GM18870 (cell line): ENCODE results near the gene ZNF532.
"Not testable (repeated sequence)": the region's sequence is repeated elsewhere in the genome, so short reads cannot be mapped to it uniquely, and the experiment has no call there.

Experiments
- ATAC-seq: cut with Tn5 transposase; IDR thresholded peaks from one replicate; pipeline ENCODE4 v1.9.1; 2021; ENCODE audit warnings: moderate library complexity; ENCODE audit not compliant: unreplicated experiment

Gene ZNF532

DNA sequence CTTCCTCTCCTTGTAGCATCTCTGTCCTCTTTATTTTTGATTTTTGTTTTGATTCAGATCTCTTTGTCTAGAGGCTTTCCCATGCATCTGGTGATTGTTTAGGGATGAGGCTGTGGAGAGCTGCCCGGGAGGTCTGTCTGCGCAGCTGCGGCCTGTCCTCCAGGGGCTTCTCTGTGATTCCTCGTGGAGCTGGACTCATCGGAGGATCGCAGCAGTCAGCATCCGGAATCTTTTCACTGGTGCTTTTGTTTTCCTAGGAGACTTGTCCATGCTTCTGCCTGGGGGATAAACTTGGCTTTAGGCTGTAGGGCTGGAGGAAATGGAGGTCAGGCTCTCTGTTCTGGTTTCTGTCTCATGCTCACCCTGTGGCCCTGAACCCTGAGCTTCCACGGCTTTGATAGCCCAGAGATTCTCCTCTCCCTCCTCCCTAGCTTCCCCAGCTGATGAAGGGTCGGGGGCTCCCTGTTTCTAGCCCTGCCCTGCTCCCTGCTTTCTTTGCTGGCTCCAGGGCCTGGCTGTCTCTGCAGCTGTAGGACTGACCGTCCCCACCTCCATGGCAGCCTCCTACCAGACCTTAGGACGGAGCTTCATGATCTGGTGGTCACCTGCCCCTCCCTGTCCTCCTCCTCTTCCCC is 35.5 kb downstream of the ZNF532 start:
- ATAC-seq: no peak

DNA sequence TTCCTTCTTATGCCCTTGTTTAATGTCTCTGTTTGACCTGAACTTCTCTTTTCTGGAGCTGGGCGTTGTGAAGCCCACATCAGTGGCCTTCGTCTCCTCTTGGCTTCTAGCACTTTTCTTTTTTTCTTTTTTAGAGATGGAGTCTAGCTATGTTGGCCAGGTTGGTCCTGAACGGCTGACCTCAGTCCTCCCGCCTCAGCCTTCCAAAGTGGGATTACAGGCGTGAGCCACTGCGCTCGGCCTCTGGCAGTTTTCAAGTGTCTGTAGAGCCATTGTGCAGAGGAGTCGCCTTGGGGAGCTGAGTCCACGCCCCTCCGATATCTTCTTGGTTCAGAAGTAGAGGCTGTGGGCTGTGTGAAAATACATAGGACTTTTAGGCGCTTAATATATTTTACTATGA is 36.5 kb downstream of the ZNF532 start:
- ATAC-seq: no peak

DNA sequence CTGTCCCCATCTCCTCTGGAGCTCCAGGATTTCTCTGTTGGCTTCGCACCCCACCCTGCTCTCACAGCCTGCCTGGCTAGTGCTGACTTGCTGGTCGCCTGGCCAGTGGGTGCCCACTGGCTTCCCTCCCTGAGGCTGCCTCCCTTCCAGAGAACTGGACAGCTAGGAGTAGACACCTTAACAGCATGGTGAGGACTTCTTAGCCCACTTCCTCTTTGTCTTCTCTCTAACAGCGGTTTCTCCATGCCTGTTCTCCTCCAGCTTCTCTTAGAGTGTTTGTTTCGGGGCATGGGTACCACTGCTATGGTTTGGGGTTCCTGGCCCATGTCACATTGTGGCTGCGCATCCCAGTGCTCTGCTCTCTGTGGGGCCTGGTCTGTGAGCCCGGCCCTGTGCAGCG is 37.1 kb downstream of the ZNF532 start:
- ATAC-seq: no peak

DNA sequence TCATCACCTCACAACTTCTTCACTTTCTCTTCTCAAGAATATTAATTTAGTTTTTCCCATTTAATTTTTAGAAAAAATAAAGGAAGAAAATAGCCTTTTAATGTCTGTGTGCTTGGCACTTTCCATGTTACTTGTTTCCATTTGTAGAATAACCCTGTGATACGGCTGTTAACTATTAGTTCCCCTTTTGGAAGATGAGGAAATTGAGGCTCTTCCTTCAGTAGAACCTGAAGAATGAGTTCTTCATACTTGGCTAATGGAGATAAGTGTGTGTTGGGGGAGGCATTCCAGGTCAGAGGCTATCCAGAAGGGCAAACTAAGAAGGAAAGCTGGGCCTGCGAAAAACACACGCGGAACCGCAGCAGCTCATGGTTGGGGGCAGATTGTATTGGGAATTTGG is 38.3 kb downstream of the ZNF532 start:
- no peak for ATAC-seq

DNA sequence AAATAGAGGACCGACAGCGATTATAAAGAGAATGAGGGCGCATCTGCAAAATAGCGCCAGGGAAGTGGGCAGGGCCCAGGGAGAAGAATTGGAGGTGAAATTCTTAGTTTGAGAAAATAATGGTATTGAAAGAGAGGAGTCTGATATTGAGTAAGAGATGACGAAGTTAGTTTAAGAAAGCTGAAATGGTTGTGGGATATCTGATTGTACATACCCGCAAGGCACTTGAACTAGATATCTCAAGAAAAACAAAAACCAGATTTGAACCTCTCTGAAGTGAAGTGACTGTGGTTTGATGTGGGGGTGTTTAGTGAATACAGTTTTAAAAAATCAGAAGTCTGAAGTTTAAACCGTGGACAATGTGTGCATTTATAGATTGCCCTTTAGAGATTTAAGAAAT is 38.9 kb downstream of the ZNF532 start:
- no peak for ATAC-seq

DNA sequence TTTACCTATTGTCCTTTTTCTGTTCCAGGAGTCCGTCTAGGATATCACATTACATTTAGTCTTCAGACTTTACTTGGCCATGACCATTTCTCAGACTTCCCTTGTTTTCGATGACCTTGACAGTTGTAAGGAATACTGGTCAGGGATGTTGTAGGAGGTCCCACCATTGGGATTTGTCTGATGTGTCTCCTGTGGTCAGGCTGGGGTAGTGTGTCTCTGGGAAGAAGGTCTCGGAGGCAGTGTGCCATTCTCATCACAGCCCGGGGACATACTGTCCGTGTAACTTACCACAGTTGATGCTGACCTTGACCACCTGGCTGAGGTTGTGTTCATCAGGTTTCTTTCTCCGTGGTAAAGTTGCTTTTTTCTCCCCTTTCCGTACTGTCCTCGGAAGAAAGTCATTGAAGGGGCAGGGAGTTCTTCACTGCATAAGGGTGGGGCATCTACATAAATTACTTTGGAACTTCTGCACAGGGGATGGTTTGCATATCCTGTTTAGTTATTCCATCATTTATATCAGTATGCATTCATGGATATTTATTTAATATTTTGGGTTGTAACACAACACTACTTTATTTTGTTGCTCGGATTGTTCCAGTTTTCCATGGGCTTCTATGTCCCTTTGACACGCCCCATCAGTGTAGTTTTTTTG is 41.2 kb downstream of the ZNF532 start:
- no peak for ATAC-seq

DNA sequence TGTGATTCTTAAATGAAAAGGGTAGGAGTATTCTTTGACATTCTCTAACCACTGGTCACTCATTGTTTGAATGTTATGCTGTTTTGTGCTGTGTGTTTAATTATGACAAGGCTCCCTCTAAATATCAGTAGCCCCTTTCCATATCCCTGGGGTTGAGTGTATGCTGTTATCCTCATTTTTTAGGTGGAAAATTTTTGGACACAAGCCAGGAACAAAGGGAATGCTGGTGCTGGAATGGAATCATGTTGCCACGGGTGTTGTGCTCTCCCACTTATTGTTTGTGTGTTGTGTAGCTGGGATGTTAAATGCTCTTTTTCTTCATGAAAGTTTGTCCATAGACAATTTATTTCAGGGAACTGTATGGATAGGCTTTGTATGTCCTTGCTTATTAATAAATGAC is 43.3 kb downstream of the ZNF532 start:
- no peak for ATAC-seq

DNA sequence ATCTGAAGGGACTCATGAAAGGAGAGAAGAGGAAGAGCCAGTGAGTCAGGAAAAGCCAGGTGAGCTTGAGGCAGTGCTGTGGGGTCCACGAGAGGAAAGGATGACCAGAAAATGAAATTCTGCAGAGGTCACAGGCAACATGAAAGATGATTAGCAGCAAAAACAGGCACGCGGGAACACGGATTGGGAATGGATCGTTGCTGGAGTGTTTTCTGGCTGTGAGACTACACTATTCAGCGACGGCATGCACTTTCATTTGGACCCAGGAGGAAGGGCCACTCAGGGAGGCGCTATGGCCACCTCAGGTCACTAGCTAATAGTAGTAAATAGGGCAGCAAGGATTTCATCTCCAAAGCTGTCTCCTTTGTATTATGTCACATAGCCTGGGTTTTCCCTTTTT is 44.8 kb downstream of the ZNF532 start:
- no peak for ATAC-seq

DNA sequence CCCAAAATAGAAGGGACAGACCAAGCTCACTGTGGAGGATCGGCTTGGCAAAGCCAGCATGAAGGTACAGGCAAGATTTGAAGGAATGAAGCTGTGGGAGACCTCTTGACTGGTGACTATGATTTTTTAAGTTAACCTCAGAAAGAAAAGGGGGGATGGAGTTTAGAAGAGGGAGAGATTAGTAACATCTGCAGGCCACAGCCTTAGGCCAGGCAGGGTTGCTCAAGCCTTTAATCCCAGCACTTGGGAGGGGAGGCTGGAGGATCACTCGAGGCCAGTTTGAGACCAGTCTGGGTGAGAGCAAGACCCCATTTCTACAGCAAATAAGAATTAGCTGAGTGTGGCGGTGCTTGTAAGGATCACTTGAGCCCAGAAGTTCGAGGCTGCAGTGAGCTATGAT is 46.6 kb downstream of the ZNF532 start:
- no peak for ATAC-seq

DNA sequence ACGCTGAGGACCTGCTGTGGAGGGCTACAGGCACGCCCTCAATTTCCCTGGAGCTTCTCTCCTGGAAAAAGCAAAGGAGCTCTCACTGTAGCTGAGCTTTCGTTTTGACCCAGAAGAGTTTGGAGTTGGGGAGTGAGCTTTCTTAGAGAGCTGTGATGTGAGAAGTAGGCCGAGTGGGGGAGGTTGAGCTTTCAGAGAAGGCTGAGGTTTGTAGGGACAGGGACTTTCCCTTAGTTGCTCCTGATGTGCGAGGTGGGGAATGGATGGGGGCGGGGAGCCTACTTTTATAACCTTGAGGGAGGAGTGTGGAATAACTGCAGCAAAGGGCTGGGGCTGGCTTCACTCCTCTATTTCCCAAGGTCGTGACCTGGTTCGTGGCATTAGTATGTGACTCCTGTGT is 47.1 kb downstream of the ZNF532 start:
- no peak for ATAC-seq

DNA sequence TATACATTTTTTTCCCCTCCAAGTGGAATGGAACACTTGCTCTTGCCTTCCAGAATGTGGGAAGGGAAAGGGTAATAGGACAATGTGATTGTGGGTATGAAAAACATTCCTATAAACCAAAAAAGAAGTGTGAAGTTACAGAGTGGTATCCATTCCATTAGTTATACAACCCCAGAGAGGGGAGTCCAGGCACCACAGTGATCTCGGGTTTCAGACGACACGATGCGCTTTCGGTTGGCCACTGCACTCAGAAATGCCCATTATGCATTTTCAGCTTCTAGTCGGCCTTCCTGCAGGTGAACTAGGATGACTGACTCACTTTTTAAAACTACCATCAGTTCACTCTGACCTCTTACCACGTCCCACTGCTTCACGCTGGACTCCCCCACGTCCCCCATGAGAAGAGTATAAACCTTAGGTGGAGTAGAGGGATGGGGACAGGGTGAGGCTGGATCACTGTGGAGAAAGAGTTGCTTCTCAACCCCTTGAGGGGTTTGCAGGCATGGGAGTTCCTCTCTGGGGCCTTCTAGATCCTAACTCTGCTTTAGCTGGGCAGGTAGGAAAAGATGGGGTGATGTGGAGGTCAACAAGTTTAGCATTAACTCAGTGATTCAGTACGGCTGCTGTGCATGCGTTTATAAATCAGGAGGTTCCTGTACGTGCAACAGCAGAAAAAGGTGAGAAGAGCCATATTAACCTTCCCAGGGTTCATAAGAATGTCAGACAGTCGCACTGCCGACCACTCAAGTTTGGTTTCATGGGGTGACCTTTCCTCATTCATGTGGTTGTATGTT is 50.5 kb downstream of the ZNF532 start:
- no peak for ATAC-seq

DNA sequence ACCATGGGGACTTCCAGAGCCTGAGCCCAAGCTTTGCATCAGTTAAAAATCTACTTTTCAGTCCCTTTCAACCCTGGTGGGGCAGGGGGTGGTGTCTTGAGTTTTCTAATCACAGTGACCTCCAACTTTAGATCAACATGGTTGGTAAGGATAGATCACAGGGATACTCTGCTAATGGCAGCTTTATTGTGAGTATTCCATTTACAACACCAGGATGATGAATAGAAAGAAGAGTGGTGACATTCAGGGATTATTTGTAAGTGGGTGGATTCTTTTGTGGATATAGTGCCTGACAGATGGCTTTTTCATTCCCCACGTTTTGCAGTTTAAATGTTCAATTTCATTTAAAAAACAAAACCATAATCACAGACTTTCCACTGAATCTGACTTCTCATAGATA is 51.3 kb downstream of the ZNF532 start:
- ATAC-seq: no peak

DNA sequence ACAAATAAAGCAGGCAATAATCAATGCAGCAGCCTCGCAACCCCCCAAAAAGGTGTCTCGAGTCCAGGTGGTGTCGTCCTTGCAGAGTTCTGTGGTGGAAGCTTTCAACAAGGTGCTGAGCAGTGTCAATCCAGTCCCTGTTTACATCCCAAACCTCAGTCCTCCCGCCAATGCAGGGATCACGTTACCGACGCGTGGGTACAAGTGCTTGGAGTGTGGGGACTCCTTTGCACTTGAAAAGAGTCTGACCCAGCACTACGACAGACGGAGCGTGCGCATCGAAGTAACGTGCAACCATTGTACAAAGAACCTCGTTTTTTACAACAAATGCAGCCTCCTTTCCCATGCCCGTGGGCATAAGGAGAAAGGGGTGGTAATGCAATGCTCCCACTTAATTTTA is 55.3 kb downstream of the ZNF532 start:
- ATAC-seq: not testable (repeated sequence)

DNA sequence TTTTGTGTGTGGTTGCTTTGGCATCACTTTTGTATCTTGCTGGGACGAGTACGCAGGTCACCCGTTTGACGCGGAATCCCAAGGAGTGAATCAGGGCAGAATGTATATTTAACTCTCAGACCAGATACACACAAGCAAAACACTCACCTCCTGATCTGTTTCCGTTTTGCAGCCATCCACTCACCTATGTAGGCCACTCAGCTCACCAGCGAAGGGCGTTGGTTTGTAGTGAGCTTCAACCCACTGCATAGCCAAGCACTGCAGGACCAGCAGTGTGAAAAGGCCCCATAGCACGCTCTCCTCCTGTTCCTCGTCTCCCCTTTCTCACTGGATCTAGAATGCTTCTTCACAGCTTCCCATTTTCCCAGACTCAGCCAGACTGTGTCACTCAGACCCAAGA is 58.3 kb downstream of the ZNF532 start:
- no peak for ATAC-seq

DNA sequence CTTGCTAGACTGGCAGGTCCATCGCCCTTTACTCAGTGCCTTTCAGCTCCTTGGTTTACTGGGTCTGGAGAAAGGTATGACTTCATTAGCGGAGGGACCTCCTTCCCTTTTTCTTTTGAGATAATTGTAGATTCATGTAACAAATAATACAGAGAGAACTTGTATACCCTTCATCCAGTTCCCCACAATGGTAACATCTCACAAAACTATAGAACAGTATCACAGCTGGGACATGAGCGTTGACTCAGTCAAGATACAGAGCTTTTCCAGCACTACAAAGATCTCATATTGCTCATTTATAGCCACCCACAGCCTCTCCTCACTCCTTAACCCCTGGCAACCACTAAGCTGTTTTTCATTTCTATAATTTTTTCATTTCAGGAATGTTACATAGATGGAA is 59.8 kb downstream of the ZNF532 start:
- ATAC-seq: no peak

DNA sequence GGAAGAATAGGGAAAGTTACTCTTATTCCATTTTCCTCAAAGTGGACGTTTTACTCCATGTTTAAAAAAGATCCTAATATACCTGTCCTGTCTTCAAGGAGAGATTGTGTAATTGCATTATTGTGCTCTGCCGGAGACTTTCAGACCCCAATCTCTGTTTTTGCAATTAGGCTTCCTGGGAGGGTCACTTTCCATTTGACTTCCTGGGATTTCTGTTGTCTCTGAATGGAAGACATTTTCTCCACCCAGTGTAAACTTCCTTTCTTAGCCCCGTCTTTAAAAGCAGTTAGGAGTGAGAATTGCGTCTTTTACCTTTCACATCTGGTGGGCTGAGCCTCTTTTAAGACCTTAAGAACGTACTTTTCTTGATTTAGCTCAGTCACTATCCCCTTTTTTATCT is 63.0 kb downstream of the ZNF532 start:
- no peak for ATAC-seq

DNA sequence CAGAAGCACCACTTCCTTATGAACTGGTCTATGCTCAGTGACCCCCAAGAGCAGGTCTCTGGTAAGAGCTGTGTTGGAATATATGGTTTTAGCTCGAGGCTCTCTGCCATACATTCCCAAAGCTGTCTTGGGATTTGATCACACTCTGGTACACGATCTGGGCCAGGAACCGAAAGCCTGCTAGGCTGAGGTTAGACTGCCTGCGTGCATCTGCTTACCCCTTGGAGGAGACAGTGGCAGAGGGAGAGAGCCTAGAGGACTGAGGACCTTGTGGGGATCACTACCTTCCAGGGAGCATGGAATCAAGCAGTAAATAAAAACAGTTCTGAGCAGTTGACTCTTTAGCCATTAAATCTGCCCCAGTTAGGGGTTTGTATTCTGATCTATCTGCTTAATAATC is 63.7 kb downstream of the ZNF532 start:
- ATAC-seq: no peak

DNA sequence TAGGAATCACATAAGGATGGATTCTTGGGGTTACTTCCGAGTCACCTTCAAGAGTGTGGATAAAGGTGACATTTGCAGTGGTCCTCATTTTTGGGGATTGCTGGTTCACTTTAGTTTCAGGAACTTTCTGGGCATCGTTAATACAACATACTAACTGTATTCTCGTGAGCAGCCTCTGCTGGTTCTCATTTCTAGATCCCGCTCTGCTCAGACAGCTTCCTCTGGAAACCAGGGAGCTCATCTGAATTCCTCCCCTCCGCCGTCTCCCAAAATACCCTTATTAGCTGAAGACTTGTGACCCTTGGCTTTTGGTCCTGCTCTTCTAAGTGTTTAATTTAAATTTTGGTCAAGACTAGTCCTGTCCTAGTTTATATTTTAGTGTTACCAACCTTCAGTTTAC is 64.5 kb downstream of the ZNF532 start:
- no peak for ATAC-seq

DNA sequence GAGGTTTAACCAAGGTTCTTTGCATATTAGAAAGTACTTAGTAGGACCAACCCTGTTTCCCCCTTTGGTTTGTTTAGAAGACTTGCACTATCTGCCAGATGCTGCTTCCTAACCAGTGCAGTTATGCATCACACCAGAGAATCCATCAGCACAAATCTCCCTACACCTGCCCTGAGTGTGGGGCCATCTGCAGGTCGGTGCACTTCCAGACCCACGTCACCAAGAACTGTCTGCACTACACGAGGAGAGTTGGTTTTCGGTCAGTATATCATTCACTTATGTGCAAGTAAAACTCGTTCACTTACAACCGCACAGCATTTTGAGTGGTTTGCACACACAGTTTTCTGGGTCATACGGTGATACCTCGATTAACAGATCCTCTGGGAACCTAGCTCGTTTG is 69.7 kb downstream of the ZNF532 start:
- ATAC-seq: no peak

DNA sequence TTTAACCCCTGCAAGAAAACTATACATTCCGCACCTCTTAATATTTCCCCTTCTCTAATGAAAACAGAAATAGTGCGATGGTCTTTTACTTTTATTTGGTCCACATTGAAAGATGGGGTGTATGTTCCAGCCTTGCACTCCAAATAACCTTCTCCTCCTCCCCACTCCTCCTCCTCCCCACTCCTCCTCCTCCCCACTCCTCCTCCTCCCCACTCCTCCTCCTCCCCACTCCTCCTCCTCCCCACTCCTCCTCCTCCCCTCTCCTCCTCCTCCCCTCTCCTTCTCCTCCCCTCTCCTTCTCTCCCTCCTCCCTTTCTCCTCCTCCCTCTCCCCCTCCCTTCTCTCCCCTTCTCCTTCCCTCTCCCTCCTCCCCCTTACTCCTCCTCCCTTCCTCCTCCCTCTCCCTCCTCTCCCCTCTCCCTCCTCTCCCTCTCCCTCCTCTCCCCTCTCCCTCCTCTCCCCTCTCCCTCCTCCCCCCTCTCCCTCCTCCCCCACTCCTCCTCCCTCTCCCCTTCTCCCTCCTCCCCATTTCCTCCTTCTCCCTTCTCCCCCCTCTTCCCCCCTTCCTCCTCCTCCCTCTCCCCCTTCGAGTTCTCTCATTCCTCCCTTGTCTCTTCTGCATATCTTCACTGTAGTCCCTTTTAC is 70.4 kb downstream of the ZNF532 start:
- ATAC-seq: no peak

DNA sequence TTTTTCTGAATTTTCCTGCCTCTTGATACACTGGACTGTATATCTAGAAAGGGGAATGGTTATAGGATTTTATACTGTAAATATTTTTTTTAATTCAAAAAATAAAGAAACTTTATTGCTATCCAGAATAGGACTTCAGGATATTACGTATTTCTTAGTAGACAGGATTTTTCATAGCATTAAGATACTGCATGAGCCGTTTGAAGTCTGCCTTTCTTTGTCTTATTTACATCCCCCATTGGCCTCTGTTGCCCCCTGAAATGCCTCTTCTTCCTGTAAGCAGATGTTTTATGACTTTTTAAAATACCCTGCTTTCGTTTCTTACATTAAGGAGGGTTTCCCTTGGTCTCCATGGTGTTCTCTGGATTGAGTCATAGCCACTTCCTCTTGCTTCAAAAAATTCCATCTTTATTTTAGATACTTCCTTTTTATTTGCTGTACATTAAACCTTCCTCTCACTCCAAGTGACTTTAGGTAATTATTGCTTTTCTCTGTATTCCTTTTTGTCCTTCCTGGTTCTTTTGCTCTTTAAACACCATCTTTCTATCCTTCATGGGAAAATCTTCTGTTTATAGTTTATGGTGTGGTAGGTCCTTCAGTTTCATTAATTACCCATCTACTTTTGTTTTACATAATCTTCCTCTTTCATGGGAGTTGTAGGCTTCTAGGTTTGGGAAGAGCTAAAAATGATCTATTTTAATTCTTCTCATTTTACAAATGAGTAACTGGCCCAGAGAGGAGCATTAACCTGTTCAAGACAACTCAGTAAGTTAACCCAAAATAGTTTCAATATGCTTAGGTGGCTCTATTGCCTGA is 72.6 kb downstream of the ZNF532 start:
- ATAC-seq: no peak
